HPDE6-E6E7 (cell line): Measurements from ENCODE around the gene LPGAT1.

Experiments
- DNase-seq: peaks from one replicate; pipeline ENCODE4 v3.0.0; 2011; ENCODE audit warnings: missing footprints; ENCODE audit errors: extremely low spot score

LPGAT1 gene

DNA sequence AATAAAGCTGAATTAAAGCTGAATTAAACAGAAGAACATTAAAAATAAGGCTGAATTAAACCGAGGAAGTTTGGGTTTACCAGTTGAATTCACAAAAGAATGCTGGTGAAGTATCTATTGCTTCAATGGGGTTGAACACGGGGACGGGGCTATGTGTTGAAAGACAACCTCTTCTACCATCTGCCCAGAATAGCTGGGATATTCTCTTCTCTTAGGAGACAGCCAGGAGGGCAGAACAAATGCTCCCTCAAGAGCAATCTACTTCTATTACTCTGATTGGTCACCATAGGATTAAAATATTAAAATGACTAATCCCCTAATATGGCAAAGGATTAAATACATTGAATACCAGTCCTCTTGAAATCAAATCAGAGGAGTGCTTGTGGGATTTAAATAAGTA lies 68.4 kb downstream of the LPGAT1 start:
- DNase-seq = no peak

DNA sequence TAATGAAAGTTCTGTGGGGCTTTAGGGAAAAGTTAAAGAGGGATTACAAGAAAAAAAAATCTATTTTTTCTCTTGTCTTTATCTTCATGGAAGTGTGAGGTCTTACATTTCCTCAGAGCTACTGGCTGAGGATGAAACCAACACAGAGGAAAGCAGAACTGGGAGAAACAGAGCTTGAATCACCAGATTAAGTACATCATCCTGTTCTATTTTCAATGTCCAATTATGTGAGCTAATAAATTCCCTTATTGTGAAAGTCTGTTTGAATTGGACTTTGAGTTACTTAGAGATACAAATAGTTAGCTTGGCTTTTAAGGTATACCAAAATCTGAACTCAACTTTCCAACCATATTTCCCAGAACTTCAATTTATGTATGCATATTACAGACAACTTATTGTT lies 69.2 kb downstream of the LPGAT1 start:
- DNase-seq = no peak

DNA sequence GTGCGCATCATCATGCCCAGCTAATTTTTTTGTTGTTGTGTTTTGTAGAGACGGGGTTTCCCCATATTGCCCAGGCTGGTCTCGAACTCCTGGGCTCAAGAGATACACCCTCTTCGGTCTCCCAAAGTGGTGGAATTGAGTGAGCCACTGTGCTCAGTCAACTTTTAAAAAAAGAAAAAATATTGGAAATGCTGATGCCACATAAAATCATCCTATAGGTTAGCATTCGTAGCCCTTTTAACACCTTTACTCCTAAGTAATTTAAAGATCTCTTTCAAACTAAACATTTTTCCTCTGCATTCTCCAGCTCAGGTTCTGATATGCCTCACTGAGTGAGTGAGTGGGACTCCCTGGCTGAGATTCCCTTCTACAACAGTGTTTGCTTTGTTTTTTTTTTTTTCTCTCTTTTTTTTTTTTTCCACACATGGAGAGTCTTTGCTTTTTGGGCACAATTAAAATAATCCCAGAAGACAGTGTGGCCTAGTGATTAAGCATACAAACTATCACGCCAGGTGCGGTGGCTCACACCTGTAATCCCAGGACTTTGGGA lies 74.0 kb downstream of the LPGAT1 start:
- DNase-seq = no peak

DNA sequence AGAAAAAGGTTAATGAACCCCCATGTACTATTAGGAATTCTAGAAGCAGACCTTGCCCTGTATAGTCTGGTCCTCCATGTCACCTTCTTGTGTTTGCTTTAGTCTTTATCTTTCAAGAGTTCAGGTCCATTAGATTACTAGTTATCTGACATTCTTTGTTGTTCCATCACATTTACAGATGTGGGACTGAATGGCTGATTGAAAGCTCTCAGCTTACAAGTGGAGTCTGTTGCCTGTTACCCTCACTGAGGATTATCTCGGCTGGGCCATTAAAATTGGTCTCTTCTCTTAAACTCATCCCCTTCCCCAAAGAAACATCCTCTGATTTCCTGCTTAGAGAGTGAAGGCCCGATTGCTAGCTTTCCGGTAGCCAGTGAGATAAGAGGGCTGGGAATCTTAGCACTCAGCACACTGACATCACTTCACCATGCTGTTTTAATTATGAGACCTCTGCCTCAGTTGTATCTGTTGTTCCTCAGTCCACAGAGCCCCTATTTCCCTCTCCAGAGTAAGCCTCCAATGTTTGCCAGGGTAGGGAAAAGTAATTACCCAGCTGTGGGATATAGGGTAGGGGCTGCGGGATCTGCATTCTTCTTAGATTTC lies 76.8 kb downstream of the LPGAT1 start:
- DNase-seq = no peak

DNA sequence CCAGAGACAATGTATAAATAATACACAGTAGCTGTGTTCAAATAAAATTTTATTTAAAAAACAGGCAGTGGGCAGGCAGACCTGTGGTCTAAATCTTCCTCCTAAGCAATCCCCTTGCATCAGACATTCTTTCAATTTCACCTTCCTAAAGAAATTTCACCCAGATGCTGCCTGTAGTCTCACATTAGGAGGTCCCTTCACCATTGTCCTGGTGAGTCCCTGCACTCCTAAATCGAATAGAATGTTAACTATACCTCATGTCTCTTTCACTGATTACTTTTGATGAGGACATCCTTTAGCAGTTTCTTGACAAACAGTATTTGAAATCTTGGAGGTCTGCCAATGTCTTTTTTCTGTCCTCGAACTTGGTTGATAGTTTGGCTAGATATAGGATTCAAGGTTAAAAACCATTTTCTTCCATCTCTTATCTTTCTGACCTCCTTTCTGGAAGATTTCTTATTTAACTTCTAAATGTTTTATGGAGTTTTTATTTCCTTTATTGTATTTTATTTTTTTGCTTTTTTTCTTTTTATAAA lies 77.5 kb downstream of the LPGAT1 start:
- no peak for DNase-seq

DNA sequence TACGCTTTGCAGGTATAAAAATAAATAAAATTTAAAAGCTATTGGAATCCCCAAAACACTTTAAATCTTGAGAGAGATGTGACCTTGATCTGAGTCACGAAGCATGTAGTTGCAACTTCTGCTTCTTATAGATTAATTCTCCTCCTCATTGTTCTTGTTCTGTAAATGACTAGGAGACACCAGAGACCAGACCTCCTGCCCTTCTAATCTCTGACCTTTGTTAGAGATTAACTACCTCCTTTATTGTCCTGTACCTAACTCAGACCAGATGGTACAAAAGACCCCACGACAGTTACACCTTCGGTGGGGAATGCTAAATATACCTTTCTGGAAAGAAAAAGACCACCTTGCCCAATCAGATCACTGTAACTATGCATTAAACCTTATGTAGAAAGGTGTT lies 78.2 kb downstream of the LPGAT1 start:
- DNase-seq = no peak

DNA sequence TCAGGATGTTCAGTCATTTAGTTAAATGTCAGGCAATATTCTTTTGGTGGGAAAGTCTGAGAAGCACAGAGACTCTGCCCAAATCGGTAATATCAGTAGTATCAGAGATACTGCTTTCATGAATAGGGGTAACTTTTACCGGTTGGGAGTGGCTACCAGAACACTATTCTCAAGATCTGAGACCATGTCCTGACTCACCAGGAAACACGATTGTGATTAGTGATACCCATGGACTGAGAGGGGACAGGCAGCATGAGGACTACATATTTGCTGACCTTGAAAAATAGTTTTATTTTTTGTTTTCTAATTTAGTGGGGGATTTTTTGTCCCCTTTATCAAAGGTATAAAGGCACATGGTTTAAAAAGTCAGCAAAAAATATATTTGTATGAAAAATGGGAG lies 79.1 kb downstream of the LPGAT1 start:
- DNase-seq = no peak

DNA sequence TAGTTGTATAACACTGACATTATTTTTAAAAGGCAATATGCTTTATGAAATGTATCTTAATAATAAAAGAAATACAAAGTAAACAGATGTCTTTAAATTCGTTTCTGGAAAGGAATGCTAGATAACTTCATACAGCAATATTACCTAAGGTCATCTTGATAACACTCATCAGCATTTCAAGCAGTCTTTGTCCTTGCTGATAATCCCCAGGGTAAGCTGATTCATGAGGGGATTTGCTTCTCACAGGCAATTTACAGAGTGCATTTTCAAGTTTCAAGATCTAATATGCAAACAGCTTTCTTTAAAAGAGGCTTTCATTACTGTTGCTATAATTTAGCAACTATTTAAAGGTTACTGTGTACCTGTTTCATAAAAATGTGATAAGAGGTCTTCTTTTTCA lies 80.0 kb downstream of the LPGAT1 start:
- no peak for DNase-seq

DNA sequence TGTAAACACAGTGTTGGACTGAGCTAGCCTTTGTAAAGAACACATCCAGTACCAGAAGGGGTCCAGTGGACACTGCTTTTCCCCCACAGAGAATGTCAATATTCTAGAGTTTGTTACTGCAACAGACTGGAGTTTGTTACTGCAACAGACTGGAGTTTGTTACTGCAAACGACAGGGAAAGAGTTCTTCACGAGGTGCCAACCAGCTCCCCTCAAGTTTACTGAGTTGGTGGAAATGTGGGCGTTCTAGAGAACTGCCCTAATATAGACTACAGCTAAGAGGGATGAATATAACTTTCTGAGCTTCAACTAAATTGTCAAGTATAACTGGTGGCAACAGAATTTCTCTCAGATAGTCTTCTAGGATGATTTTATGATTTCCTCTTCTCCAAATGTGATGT lies 81.3 kb downstream of the LPGAT1 start:
- no peak for DNase-seq

DNA sequence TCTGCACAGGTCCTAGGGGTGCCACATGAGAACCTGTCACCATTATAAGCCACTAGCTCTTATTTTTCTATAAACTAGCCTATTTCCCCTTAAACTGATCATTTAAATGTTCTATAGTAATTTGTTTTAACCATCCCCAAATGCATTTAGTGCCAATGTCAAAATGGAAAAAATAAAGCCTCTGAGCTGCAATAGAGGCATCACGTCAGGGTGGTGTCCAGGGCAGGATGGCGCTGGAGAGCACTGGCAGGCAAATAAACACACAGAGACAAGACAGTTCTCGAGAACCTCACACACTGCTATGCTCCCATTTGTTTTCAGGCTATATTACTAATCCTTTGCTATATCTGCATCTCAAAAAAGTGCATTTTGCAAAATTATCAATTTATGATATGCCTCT lies 81.8 kb downstream of the LPGAT1 start:
- no peak for DNase-seq

DNA sequence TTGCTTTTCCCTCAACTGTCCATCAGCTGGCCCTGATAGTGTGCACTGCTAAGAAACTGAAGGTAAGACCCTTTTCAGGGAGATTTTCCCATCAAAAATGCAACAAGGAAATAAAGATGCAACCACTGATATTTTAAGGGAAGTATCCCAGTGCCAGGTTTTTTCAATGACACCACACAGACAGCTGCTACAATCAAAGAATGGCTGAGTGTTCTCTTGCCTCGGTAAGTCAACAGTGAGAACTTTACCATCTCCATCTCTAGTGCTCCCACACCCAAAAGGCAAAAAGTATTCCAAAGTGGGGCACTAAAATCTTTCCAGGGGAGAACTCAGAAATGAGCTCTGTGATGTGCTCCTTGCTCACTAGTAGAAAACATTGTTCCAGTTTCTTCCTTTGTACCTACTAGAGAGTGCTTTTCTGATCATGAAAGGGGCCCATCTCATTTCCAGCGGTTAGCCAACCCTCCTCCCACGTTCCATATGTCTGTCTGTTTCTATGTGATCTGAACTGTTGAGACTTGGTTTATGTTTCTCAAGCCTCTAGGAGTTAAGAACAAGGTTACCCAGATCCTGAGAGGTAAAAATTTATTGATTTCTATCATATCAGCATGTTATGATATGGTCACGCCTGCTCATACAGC lies 87.6 kb downstream of the LPGAT1 start:
- no peak for DNase-seq

DNA sequence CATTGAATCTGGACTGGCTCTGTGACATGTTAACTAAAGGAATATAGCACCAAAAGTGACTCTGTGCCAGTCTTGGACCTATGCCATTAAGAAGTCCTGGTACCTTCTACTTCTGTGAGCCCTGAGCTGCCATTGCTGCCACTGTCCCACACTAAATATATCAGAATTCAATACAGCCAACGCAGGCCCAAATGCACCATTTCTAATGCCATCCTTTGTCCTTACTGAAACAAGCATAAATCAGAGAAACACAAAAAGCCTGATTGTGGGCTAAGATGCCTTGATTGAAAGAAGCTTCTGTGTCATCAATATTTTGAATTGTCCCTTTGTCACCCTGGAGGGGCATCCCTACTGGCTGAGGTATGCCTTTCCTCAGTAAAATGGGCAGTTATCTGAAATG lies 88.3 kb downstream of the LPGAT1 start:
- DNase-seq = no peak

DNA sequence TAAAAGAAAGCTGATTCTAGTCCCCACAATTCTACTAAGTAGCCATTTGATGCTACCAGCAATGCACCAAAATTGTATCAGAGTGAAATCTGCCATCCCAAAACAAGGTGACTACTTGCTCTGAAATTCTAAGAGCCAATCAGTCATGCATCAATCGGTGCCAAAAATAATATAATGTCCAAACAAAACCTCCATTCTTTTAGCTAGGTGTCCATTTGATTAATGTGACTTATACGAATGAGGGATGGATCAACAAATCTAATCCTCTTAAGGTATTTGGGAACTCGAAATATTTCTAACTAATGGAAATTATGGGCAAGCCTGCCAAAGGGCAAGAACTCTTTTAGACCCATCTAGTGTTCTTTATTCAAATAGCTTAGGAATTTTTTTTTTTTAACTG lies 88.8 kb downstream of the LPGAT1 start:
- no peak for DNase-seq

DNA sequence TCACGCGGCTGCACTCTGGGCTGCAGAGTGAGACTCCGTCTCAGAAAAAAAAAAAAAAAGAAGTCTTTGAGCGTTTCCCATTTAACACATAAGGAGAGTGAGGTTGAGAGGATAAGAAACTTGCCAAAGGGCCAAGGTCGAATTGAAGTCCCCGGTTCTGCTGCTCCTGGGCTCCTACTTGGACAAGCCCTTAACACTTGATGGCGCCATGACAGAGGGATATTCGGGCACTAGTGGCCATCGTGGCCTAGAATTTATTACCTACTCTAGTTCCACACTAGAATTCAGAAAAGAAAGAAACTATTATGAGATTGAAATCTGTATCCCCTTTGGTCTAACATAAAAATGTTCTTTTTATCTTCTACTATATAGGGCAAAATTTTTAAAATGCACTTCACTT lies 89.4 kb downstream of the LPGAT1 start:
- DNase-seq = no peak

DNA sequence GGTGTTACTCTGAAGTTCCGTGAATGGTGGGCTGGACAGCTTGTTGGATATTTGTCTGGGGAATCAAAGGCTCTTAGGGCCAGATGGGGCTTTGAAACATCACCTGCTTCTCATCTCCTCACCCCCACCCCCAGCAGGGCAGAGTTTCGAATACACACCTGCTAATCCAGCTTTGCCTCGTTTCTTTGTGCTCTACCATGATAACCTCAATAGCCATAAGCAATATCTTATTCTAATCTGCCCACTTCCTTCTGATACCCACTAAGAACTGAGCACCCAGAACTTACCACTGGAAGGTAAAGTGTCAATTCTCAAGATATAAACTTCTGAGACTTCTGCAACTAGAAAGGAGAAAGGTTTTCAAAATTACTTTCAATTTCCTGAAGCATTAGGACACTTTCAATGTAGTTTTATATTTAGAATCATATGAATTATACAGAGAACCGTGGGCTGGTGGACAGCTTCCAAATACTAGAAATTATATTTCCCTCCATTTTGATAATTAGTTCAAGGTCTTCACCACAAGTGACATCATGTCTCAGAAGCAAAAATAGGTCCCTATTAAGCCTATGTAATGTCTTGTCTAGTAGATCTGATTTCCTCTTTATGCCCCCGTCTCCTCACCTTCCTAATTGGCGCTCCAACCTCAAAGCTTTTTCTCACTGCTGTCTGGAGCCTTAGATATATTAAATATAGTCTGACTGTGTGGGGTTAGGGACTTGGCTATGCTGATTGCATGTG lies 90.7 kb downstream of the LPGAT1 start:
- no peak for DNase-seq

DNA sequence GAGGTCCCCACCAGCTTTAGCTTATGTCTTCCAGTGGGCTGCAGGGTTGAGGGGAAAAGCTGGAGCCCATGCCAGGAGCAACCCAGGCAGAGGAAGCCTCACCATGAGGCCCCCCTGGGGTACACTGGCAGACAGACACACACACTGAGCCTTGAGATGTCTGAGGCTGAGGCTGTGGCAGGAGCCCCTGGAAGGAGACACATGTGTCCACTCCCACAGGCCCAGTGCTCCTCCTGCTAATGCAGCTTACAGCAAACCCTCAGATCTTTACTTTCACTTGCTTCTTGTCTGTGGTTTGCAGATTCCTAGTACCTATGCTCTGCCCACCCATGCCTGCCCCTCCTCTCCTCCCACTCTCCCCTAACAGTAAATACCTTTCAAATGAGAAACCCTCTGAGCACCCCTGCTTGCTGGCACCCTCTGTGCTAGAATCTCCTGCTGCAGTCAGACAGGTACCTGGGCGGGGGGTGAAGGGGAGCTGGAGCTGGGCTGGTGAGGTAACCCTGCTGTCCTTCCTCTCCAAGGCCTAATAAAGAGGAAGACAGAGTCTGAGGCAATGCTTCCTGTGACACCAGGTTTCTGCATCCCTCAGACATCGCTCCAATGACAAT lies 91.8 kb downstream of the LPGAT1 start:
- no peak for DNase-seq

DNA sequence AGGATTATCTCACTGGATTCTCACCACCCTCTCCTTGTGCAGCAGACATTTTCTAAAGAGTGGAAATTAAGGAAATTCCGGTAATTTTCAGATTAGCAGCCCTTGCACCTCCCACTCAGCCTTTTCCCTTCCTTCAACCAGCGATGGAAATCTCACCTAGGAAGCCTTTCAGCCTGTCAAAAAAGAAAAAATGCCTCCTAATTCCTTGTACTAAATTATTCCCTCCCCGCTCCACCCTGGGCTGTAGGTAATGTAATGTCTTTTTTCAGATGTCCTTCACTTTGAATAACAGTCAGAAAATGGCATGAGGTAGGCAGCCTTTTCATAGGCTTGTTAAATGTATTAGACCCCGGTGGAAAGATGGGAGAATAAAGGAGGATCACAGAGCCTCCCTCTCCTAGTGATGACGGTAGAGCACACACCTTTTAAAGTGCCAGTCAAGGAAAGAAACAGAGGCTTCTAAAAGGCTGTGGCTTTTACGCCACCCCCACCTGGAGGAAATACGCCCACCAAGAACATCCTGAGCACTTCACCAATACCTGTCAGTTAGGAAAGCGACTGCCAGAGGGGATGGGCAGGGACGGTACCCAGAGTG lies 92.4 kb downstream of the LPGAT1 start:
- no peak for DNase-seq

DNA sequence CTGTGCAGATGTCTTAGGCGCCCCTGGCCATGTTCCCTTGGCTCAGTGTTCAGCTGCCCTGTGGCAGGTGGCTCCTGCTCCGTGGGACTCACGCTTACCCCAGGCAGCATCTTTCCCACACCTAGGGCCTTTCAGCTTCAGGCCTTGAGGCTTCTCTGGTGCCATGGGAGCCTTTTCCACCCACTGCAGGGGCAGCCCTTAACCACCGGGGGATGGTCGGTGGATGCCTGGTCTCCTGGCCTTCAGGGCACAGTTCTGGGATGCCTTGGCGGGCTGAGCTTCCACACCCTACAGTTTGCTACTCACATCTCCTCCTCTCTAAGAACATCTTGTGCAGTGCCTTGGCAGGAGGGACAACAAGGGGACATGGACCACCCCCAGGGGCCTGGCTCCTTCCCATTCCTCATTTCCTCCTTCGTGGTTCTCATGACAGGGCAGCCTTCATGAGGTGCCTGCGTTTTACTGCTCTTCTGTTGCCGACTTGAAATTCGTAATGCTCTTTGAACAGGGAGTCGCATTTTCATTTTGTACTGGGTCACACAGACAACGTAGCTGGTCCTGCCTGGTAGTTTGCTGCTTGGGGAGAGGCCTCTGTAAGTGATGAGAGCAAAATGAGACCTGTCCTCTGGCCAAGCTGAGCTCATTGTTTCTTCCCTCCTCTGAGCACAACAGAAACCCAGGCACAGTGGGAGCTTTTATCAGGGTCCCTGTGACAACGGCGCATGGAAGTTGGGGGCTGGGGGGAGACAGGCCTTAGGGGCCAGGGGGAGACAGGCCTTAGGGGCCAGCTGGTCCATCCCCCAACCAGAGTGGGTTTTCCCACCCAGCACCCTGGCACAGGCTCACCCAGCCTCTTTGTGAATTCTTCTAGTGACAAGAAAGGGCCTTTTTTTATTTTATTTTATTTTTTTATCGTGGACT lies 93.2 kb downstream of the LPGAT1 start:
- no peak for DNase-seq

DNA sequence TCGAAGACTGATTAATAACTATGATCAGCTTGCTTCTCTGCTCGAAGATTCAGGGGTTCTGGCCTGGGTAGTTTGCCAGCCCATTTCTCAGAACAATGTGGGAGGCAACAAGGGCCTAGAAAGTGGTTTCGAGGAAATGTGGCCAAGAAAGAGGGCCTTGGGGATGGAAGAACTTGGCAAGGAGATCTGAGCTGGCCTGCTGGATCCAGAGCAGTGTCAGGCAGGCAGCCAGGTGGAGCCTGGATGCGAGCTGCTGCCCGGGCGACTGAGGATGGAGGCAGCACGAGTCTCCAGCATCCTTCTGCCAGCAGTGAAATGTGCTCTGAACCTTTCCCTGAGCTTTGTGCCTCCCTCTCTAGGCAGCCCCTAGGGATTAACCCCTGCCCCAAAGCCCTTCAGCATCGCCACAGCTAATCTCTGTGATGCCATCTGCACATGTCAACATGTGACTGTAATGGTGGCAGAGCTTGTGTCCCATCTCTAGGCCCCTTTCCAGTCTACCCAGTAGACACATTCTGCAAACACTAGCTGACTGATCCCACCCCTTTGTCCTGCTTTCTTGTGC lies 94.1 kb downstream of the LPGAT1 start:
- no peak for DNase-seq
